GM21825 (cell line): ENCODE data around the gene TPH2.

ENCODE experiments used
- ATAC-seq: cut with Tn5 transposase; IDR thresholded peaks from one replicate; pipeline ENCODE4 v1.9.1; 2021; ENCODE audit warnings: mild to moderate bottlenecking, moderate library complexity; ENCODE audit not compliant: unreplicated experiment

Gene TPH2

GRCh38 chr12:72030277-72030676, 91.6 kb downstream of the TPH2 start:
- ATAC-seq = no peak

GRCh38 chr12:72031066-72031465, 92.4 kb downstream of the TPH2 start:
- no peak for ATAC-seq

DNA sequence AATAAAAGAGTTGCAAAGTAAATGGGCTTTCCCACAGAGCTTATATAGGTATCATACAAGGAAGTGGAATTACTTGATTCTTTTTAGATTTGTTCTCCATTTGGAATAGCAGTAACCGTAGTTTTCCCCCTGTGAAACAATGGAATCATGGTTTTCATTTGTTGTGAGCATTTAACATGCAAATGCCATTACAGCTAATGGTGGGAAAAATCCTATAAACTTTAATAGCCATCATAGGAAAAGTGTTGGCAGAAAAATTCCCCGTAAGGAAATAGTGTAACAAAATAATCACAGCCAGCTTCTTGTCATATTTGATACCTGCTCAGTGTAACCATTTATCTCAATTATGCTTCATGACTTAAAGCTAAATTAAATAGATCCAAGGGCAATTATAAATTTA, 95.3 kb downstream of the TPH2 start:
- no peak for ATAC-seq

DNA sequence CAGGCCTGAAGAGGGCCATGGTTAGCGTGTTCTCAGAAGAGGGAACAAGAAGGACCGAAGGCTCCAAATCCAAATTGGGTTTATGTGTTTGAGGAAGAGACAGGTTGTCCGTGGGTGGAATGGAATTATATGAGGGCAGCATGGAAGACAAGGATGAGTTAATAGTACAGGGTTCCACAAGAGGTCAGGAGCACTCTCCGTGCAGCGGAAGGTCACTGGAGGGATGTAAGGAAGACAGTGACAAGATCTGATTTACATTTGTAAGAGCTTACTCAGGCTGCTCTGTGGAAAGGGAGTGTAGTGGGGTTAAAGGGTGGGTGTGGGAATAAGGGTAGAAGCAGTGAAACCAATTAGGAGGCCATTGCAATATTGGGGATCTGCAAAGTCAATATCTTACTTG, 97.0 kb downstream of the TPH2 start:
- no peak for ATAC-seq

DNA sequence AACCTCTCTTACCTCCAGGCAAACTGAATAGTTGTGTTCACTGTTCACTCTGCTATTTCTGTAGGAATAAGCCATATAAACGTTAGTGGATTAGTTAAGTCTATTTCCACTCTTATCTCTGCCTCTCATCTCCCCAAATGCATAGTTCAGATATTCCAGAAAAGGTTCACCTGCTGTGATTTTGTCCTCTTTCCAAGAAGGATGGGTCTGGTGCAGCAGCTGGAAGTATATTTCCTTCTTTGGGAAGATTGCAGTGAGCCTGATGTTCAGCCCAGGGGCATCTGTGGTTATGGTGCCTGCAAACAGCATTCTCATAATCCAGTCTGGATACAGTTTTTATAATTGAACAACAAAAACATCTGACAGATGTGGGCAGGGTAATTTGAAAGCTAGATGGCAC, 97.7 kb downstream of the TPH2 start:
- no peak for ATAC-seq

DNA sequence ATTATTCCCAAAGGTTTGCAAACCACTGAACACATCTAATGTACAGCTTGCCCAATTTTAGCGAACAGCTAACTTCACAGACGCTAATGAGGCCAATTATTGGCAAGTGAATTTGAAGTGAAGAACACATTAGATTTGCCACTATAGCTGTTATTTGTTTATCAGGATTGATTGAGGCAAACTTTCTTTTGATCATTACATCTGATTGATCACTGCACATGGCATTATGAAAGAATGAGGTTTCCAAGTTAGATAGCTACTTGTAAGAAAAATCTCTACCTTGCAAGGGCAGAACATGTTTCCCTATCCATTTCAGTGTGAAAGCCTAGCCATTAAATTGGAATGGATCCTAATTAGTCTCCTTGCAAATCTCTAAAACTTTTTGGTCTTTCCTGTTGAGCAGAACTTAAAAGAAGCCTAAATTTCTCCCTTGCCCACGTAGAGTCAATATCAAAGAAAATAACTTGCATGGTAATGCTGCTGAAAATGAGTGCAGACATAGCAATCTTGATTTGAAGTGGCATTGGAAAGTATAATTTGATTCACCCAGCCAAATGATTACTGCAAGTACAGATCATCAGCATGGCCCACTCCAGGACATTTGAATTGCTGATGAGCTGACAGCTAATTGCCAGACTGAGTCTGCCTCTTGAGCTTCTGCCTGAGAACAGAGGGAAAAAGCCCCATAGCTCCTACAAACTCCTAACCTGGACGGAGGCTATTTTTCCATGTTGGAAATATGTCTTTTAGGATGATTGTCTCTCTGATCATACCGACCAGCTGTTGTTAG, 98.6 kb downstream of the TPH2 start:
- ATAC-seq = no peak

DNA sequence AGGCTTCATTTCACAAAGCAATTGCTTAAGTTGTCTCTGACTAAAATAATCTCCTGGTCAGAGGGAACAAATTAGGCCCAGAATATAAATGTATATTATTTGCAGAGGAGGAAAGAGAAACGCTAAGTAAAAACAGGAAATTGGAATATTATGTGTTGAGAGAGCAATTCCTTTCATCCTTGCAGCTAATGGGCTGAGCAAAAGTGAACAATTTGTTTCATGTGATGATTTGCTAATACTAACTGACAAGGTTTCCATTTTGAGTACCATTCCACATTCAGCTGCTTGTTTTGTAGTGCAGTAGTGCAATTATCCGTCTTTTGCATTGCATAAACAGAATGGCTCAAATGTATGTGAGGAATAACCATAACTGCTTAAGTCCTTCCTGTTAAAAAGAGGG, 103.2 kb downstream of the TPH2 start:
- ATAC-seq = no peak

DNA sequence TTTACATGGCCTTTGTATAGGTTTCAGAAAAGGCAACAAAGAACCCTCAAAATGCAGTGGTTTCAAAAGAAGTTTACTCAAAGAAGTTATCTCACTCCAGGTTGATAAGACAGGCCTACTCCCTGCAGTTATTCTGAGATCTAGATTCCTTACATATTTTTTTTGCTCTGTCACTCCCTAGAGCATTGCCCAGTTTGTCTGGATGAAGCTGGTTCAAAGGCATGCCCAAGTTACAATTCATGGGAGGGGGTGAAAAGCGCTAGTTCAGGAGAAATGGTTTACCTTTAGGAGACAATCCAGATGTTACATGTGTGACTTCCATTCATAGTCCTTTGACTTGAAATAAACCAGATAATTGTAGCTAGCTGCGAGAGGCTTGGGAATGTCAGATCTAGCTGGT, 115.0 kb downstream of the TPH2 start:
- no peak for ATAC-seq

DNA sequence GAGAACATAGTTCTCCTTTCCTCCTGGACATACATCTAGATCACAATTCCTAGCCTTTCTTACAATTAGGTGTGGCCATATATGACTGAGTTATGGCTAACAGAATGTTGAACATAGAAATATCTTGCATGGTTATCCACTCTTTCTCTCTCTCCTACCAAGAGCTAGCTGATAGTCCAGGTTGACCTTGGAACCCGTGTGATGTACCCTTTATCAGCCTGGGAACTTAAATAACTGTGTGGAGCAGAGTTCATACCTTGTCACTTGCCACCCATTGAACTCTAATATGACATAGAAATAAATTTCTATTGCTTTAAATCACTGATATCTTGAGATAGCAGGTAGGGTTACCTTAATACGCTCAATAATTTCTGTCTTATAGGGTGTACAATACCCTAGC, 115.9 kb downstream of the TPH2 start:
- ATAC-seq = no peak

DNA sequence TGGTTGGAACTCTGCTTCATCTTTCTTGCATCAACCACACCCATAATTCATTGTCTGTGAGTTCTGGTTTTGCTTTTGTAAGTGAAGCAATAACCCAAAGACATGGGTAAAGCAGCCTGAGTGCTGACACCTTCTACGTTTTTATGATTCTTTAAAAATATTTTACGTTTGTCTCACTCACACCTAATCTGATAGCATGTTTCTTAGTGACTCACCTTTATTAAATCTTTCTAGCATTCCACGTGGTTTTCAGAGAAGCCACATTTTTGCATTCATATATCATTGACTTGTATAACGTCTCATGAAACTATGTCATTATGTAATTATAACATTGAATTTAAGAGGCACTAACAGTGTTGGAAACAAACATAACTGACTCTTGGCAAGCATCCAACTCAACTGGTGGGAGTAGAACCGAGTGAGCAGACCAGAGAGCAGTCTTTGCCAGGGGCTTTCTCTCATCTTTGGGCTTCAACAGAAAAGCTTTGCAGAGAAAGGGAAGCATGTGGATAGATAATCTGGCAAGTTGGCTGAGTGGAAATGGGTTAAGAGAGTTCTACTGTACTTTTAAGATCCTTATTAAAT, 118.8 kb downstream of the TPH2 start:
- no peak for ATAC-seq

DNA sequence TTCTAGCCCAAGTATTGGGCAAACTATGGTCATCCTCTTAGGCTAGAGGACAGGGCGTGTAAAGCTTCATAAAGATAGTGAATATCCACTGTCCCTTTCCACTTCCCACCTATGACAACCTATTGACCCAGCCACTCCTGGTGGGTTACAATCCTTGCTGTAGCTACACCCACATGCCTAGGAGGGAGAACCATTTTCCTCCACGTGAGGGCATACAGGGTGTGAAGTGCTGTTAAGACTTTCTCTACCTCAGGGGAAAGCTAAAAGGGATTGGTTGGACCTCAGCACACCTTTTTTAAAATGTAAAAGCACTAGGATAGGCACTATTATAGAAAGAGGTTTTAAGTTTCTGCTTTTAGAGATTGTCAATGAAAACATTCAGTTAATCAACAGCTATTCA, 124.4 kb downstream of the TPH2 start:
- ATAC-seq = no peak

GRCh38 chr12:72071030-72071429, 132.4 kb downstream of the TPH2 start:
- no peak for ATAC-seq

DNA sequence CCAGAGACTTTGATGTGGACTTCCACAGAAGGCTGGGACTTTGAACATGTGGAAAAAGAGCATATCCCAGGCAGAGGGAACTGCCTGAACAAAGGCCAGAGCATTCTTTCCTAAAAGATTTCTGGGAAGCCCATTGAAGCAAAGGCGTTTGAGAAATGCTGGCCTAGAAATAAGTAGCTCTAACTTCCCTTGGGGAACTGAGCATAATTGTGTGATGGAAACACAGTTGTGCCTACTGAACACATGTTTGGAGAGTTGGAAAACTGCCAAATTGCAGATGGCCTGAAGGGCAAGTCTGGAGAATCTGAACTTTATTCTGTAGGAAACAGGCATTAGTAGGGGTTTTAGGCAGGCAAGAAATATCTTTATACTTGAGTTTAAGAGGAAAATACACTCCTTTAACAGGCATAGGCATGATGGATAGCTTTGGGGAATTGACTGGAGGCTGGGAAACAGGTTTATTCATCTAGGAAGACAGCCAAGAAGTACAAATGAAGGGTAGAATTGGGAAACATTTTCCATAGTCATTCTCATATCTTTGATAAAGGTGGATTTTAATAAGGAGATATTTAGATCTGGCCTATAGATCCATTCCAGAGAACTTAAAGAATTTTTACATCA, 134.1 kb downstream of the TPH2 start:
- ATAC-seq = no peak

- no peak for ATAC-seq
Observed at GRCh38 chr12:72074065-72074464, 135.4 kb downstream of the TPH2 start.

DNA sequence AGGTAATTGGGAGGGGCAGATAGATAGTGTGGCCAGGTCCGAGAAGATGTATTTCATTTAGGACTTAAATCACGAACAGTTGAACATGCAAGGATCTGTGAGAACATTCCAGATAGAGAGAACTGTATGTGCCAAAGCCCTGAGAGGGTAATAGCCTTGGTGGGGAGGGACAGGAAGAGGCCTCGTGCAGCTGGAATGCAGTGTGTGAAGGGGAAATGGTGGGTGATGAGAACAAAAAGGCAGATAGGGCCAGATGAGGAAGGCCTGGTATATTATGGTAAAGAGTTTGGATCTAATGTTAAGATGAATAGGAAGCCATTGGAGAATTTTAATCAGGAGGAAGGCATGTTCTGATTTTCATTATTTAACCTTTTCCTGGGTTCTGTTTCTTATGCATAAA, 136.3 kb downstream of the TPH2 start:
- ATAC-seq = no peak

DNA sequence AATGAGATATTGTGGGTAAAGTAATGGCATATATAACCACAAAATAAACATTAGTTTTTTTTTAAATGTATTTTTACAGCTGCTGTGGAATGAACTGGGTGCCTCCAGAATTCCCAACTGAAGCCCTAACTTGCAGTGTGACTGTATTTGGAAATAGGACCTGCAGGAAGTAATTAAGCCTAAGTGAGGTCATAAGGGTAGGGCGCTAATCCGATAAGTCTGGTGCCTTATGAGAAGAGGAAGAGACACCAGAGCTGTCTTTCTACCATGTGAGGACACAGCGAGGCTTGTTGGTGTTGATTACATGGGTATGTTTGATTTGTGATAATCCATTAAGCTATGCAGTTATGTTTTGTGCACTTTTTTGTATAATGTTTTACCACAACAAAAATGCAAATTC, 136.8 kb downstream of the TPH2 start:
- no peak for ATAC-seq

DNA sequence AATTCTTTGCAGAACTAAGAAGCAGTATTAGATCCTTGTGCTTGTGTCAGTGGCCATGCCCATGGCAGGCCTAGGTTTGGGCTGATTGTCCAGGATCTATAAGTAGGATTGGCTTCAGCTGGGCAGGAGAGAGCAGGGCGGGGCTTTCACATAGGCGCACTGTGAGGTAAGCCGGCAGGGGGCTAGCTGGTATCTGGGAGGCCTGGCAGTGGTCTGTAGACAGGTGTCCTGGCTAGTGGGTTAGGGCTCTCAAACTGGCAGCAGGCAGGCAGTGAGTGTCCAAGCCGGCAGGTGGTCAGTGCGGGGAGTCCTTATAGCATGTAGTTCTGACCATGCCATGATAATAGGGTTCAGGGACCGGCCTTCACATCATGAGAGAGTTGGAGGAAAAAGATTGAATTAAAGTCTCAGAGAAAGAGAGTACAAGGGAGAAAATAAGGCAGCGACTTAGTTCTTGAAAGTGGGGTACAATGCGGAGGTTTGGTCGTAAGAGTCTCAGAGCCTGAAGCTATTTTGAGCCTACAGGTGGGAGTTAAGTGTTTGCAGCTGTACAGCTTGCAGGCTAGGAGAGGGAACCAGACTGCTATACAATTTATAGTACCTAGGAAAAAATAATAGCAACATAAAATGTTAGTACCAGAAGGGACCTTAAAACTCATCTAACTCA, 137.4 kb downstream of the TPH2 start:
- ATAC-seq = no peak

DNA sequence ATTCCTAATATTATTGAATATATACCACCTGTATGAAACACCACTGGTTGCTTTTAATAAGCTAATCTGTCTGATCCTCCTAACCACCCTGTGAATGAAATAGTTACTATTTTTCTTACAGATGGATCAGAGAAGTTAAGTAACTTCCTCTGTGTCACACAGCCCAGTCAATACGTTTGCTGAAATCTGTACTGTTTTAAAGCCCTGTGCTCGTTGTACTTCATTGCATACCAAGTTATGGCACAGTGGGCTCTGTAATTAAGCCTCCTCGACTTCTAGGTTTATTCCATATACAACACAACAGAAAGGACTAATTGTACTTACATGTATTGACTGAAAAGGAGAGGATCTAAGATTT, 137.9 kb downstream of the TPH2 start:
- ATAC-seq = no peak

GRCh38 chr12:72077111-72077820, 138.6 kb downstream of the TPH2 start:
- no peak for ATAC-seq

- no peak for ATAC-seq
Observed at GRCh38 chr12:72081777-72082176, 143.1 kb downstream of the TPH2 start.
